SJSA1 (cell line): ENCODE data around the gene HECA. TPM values are rescaled to one million over a fixed set of nuclear protein-coding genes. Genes with fewer than 3 reads are reported as not detected.
"Not testable (repeated sequence)": the region's sequence is repeated elsewhere in the genome, so short reads cannot be mapped to it uniquely, and the experiment has no call there.

Experiments used
- DNase-seq, 2 experiments: peaks; one replicate each; pipeline ENCODE4 v3.0.0-alpha.2; 2015 to 2020; ENCODE audit warnings: low spot score in 2 of 2, low read depth in 1 of 2
- H3K27ac ChIP-seq: fragments of 250-450 bp; sonication (Bioruptor Pico); 2 replicates; pipeline ENCODE4 v1.5.1; 2020; ENCODE audit warnings: mild to moderate bottlenecking, moderate library complexity
- H3K27me3 ChIP-seq: fragments of 250-450 bp; sonication (Bioruptor Pico); replicated peaks from 2 replicates; pipeline ENCODE4 v1.5.1; 2020; ENCODE audit warnings: mild to moderate bottlenecking, moderate library complexity
- H3K36me3 ChIP-seq: fragments of 250-450 bp; sonication (Bioruptor Pico); 2 replicates; pipeline ENCODE4 v1.5.1; 2020; ENCODE audit warnings: mild to moderate bottlenecking
- H3K4me1 ChIP-seq: fragments of 250-450 bp; sonication (Bioruptor Pico); replicated peaks from 2 replicates; pipeline ENCODE4 v1.6.1; 2021; ENCODE audit warnings: mild to moderate bottlenecking
- H3K4me3 ChIP-seq: fragments of 250-450 bp; sonication (Bioruptor Pico); 2 replicates; pipeline ENCODE4 v1.5.1; 2020; ENCODE audit warnings: mild to moderate bottlenecking
- H3K9me3 ChIP-seq: fragments of 250-450 bp; sonication (Bioruptor Pico); replicated peaks from 2 replicates; pipeline ENCODE4 v1.5.1; 2020; ENCODE audit warnings: mild to moderate bottlenecking
- total RNA-seq: library from RNA; depleted of rRNA; stranded (reverse); fragments of >200 nt; shearing (Covaris generic); gene quantifications from 2 replicates; pipeline ENCODE4 v1.2.3, GENCODE V29; 2014

HECA gene
- total RNA-seq, 1 experiment from 2014 or later: 9.5 TPM

- peak in 1 of 2 experiments; percentile 55 for DNase-seq
- Histone ChIP-seq H3K27me3 (no peaks in the 10 kb centered on the region), H3K4me1 (peaks cover 24% of the 10 kb centered on the region), H3K4me3 (no peak overlapping the region), H3K27ac (no peak overlapping the region), H3K36me3 (no peaks in the 10 kb centered on the region), H3K9me3 (no peaks in the 10 kb centered on the region)
Measured at GRCh38 chr6:139124887-139125672, 9.8 kb upstream of the HECA start.

GRCh38 chr6:139126255-139126654, 8.6 kb upstream of the HECA start:
- H3K36me3 ChIP-seq: no peaks in the 10 kb centered on the region
- H3K27me3 ChIP-seq: peaks cover 3% of the 10 kb centered on the region; the same call in 1 of the 2 replicates
- peaks cover 24% of the 10 kb centered on the region for H3K4me1 ChIP-seq
- no peak overlapping the region for H3K27ac ChIP-seq
- no peaks in the 10 kb centered on the region for H3K9me3 ChIP-seq
- H3K4me3 ChIP-seq: no peak overlapping the region
- DNase-seq: peak in 1 of 2 experiments; percentile 39

GRCh38 chr6:139126931-139127330, 7.9 kb upstream of the HECA start:
- H3K36me3 ChIP-seq: no peaks in the 10 kb centered on the region

GRCh38 chr6:139129284-139129683, 5.6 kb upstream of the HECA start:
- Histone ChIP-seq H3K4me3 (no peak overlapping the region), H3K4me1 (peaks cover 24% of the 10 kb centered on the region)
- peak in 1 of 2 experiments; percentile 38 for DNase-seq

More at GRCh38 chr6:139126931-139127330, 7.9 kb upstream of the HECA start:
- Histone ChIP-seq H3K27ac (no peak overlapping the region), H3K4me3 (no peak overlapping the region), H3K4me1 (peaks cover 24% of the 10 kb centered on the region), H3K27me3 (peaks cover 3% of the 10 kb centered on the region; the same call in 1 of the 2 replicates), H3K9me3 (no peaks in the 10 kb centered on the region)
- DNase-seq: no peak

GRCh38 chr6:139131736-139132280, 3.1 kb upstream of the HECA start:
- Histone ChIP-seq H3K36me3 (peaks cover 6% of the 10 kb centered on the region), H3K9me3 (0 out of 2 replicates have a peak, but pooled peaks cover 6% of the 10 kb centered on the region), H3K27ac (no peak overlapping the region), H3K4me3 (no peak overlapping the region), H3K4me1 (peaks cover 15% of the 10 kb centered on the region), H3K27me3 (peaks cover 3% of the 10 kb centered on the region; the same call in 1 of the 2 replicates)
- DNase-seq: no peak

More at GRCh38 chr6:139129284-139129683, 5.6 kb upstream of the HECA start:
- Histone ChIP-seq H3K27me3 (peaks cover 3% of the 10 kb centered on the region; the same call in 1 of the 2 replicates), H3K27ac (no peak overlapping the region), H3K9me3 (no peaks in the 10 kb centered on the region), H3K36me3 (no peaks in the 10 kb centered on the region)

GRCh38 chr6:139133262-139134063, 1.4 kb upstream of the HECA start:
- no peak for DNase-seq
- H3K4me3 ChIP-seq: no peak overlapping the region
- no peak overlapping the region for H3K27ac ChIP-seq
- H3K36me3 ChIP-seq: peaks cover 6% of the 10 kb centered on the region
- H3K4me1 ChIP-seq: peaks cover 16% of the 10 kb centered on the region
- H3K27me3 ChIP-seq: peaks cover 3% of the 10 kb centered on the region; the same call in 1 of the 2 replicates
- H3K9me3 ChIP-seq: 0 out of 2 replicates have a peak, but pooled peaks cover 6% of the 10 kb centered on the region

GRCh38 chr6:139134064-139134395, 850 bp upstream of the HECA start:
- Histone ChIP-seq H3K27me3 (peaks cover 3% of the 10 kb centered on the region; the same call in 1 of the 2 replicates), H3K27ac (no peak overlapping the region), H3K36me3 (peaks cover 6% of the 10 kb centered on the region), H3K9me3 (0 out of 2 replicates have a peak, but pooled peaks cover 6% of the 10 kb centered on the region), H3K4me1 (peaks cover 15% of the 10 kb centered on the region), H3K4me3 (no peak overlapping the region)
- DNase-seq: no peak

- Histone ChIP-seq H3K36me3 (peaks cover 6% of the 10 kb centered on the region), H3K27me3 (peaks cover 3% of the 10 kb centered on the region; the same call in 1 of the 2 replicates), H3K4me3 (peak overlapping the region; percentile 95), H3K27ac (peak overlapping the region; percentile 43), H3K4me1 (peaks cover 7% of the 10 kb centered on the region), H3K9me3 (0 out of 2 replicates have a peak, but pooled peaks cover 6% of the 10 kb centered on the region)
- DNase-seq: peak; percentile 46 to 57
Measured at GRCh38 chr6:139135578-139136545, 982 bp downstream of the HECA start.

GRCh38 chr6:139137706-139138105, 2.8 kb downstream of the HECA start:
- H3K9me3 ChIP-seq: 0 out of 2 replicates have a peak, but pooled peaks cover 6% of the 10 kb centered on the region
- H3K4me3 ChIP-seq: no peak overlapping the region
- H3K4me1 ChIP-seq: peaks cover 7% of the 10 kb centered on the region
- no peak for DNase-seq
- H3K27me3 ChIP-seq: no peaks in the 10 kb centered on the region
- H3K36me3 ChIP-seq: peaks cover 6% of the 10 kb centered on the region
- no peak overlapping the region for H3K27ac ChIP-seq

- not testable (repeated sequence) for DNase-seq, H3K36me3 ChIP-seq, H3K4me1 ChIP-seq, H3K9me3 ChIP-seq, H3K27me3 ChIP-seq, H3K27ac ChIP-seq, H3K4me3 ChIP-seq
Measured at GRCh38 chr6:139140854-139141253, 6.0 kb downstream of the HECA start.

GRCh38 chr6:139142262-139142661, 7.4 kb downstream of the HECA start:
- no peak for DNase-seq
- Histone ChIP-seq H3K4me1 (no peaks in the 10 kb centered on the region), H3K27me3 (no peaks in the 10 kb centered on the region), H3K9me3 (no peaks in the 10 kb centered on the region), H3K27ac (no peak overlapping the region), H3K36me3 (no peaks in the 10 kb centered on the region), H3K4me3 (no peak overlapping the region)

GRCh38 chr6:139143111-139143510, 8.2 kb downstream of the HECA start:
- DNase-seq: no peak
- H3K4me3 ChIP-seq: no peak overlapping the region
- no peaks in the 10 kb centered on the region for H3K9me3 ChIP-seq
- no peak overlapping the region for H3K27ac ChIP-seq
- no peaks in the 10 kb centered on the region for H3K27me3 ChIP-seq
- H3K4me1 ChIP-seq: no peaks in the 10 kb centered on the region
- H3K36me3 ChIP-seq: no peaks in the 10 kb centered on the region
